Activated CD8-positive, alpha-beta memory T cell treated with anti-CD3 and anti-CD28 coated beads, Interleukin-2, amount 10 ng/mL, durations not matched to agents 7 days and 5 days (primary cell): ENCODE measurements around the gene OLFM2. TPM values are rescaled to one million over a fixed set of nuclear protein-coding genes. Genes with fewer than 3 reads are reported as not detected.

ENCODE experiments used
- ATAC-seq: fragments of 150-1000 bp; cut with Tn5 transposase; one replicate; pipeline ENCODE4 v1.10.0; 2021; ENCODE audit warnings: moderate library complexity
- CTCF ChIA-PET: fragments of 350-600 bp; sonication (Branson Sonifier 250); formaldehyde crosslinking; loops from one replicate; lab custom pipeline; 2021; ENCODE audit warnings: antibody characterized with exemption; lab: Charles Lee
- DNase-seq: peaks from one replicate; pipeline ENCODE4 v3.0.0-alpha.2; 2020
- H3K27ac Mint-ChIP-seq: one replicate; pipeline ENCODE4 v1.8.0; 2021; ENCODE audit warnings: mild to moderate bottlenecking, mixed read lengths
- H3K27me3 Mint-ChIP-seq: one replicate; pipeline ENCODE4 v1.8.0; 2021; ENCODE audit warnings: mixed read lengths
- H3K36me3 Mint-ChIP-seq: one replicate; pipeline ENCODE4 v1.8.0; 2021; ENCODE audit warnings: mild to moderate bottlenecking, mixed read lengths
- H3K4me1 Mint-ChIP-seq: one replicate; pipeline ENCODE4 v1.8.0; 2021; ENCODE audit warnings: mixed read lengths
- H3K4me3 Mint-ChIP-seq: one replicate; pipeline ENCODE4 v1.8.0; 2021; ENCODE audit warnings: mild to moderate bottlenecking, moderate library complexity, mixed read lengths
- H3K9me3 Mint-ChIP-seq: one replicate; pipeline ENCODE4 v1.8.0; 2022; ENCODE audit warnings: low read depth, mixed read lengths
- total RNA-seq, 2 experiments: library from RNA; stranded (reverse); gene quantifications; one replicate each; pipeline ENCODE4 v1.2.3, GENCODE V29; 2021

The OLFM2 gene
- total RNA-seq, result 1 to 10 TPM; 3.4 to 5.1 TPM

GRCh38 chr19:9936326-9937000, at the start of gene OLFM2:
TSS of gene OLFM2 (minus strand) at chr19:9936515. CDS start at chr19:9936366, 149 bp downstream.
- H3K27ac Mint-ChIP-seq, result no peak within 1 kb of the TSS
- H3K9me3 Mint-ChIP-seq, result no peaks in the 10 kb centered on the region
- ATAC-seq (no peak), DNase-seq (no peak)
- no peaks in the 10 kb centered on the region for H3K36me3 Mint-ChIP-seq
- H3K4me3 Mint-ChIP-seq, result no peak within 1 kb of the TSS
- H3K4me1 Mint-ChIP-seq, result peaks cover 11% of the 10 kb centered on the region
- peaks cover 47% of the 10 kb centered on the region for H3K27me3 Mint-ChIP-seq
- CTCF ChIA-PET, result interaction anchor here (2.5 kb wide), 1 partner anchor 91 kb away, joined by 6 read pairs; no protein-coding TSS in a partner anchor

- CTCF ChIA-PET, result interaction anchor here (0.8 kb wide), 1 partner anchor 19 kb away, joined by 3 read pairs; no protein-coding TSS in a partner anchor
- Mint-ChIP-seq H3K4me1 (no peaks in the 10 kb centered on the region), H3K27ac (no peak overlapping the region)
These were observed 45.3 kb upstream of the OLFM2 start for GRCh38 chr19:9981406-9982260.

GRCh38 chr19:9972103-9972502, 35.8 kb upstream of the OLFM2 start:
- ATAC-seq (no peak), DNase-seq (no peak)
- CTCF ChIA-PET, result no interaction called here
- Mint-ChIP-seq H3K27me3 (peaks cover 11% of the 10 kb centered on the region), H3K27ac (no peak overlapping the region), H3K9me3 (peaks cover 2% of the 10 kb centered on the region), H3K36me3 (no peaks in the 10 kb centered on the region), H3K4me3 (no peak overlapping the region), H3K4me1 (peaks cover 12% of the 10 kb centered on the region)

More at GRCh38 chr19:9981406-9982260, 45.3 kb upstream of the OLFM2 start:
- Mint-ChIP-seq H3K9me3 (no peaks in the 10 kb centered on the region), H3K36me3 (no peaks in the 10 kb centered on the region), H3K27me3 (peaks cover 11% of the 10 kb centered on the region), H3K4me3 (no peak overlapping the region)
- no peak for ATAC-seq
- DNase-seq, result no peak

- DNase-seq (peak; percentile 44), ATAC-seq (no peak)
- Mint-ChIP-seq H3K4me1 (peaks cover 12% of the 10 kb centered on the region), H3K27me3 (peaks cover 16% of the 10 kb centered on the region), H3K4me3 (no peak overlapping the region), H3K27ac (no peak overlapping the region), H3K36me3 (no peaks in the 10 kb centered on the region), H3K9me3 (peaks cover 2% of the 10 kb centered on the region)
- CTCF ChIA-PET, result no interaction called here
These were observed 35.0 kb upstream of the OLFM2 start for GRCh38 chr19:9971166-9971897.

GRCh38 chr19:9970481-9970880, 34.2 kb upstream of the OLFM2 start:
- CTCF ChIA-PET, result no interaction called here
- H3K27ac Mint-ChIP-seq, result no peak overlapping the region
- DNase-seq (no peak), ATAC-seq (no peak)
- H3K36me3 Mint-ChIP-seq, result no peaks in the 10 kb centered on the region
- peaks cover 12% of the 10 kb centered on the region for H3K4me1 Mint-ChIP-seq
- H3K27me3 Mint-ChIP-seq, result peaks cover 23% of the 10 kb centered on the region
- no peak overlapping the region for H3K4me3 Mint-ChIP-seq
- H3K9me3 Mint-ChIP-seq, result peaks cover 2% of the 10 kb centered on the region

- Mint-ChIP-seq H3K4me1 (peaks cover 12% of the 10 kb centered on the region), H3K27me3 (peaks cover 24% of the 10 kb centered on the region), H3K4me3 (no peak overlapping the region), H3K27ac (no peak overlapping the region), H3K9me3 (peaks cover 2% of the 10 kb centered on the region), H3K36me3 (no peaks in the 10 kb centered on the region)
- ATAC-seq (no peak), DNase-seq (no peak)
- CTCF ChIA-PET, result no interaction called here
These were observed 33.3 kb upstream of the OLFM2 start for GRCh38 chr19:9969688-9969975.

GRCh38 chr19:9968820-9969687, 32.7 kb upstream of the OLFM2 start:
- H3K9me3 Mint-ChIP-seq, result peaks cover 2% of the 10 kb centered on the region
- H3K27me3 Mint-ChIP-seq, result peaks cover 24% of the 10 kb centered on the region
- no peak overlapping the region for H3K4me3 Mint-ChIP-seq
- peaks cover 12% of the 10 kb centered on the region for H3K4me1 Mint-ChIP-seq
- no peak overlapping the region for H3K27ac Mint-ChIP-seq
- CTCF ChIA-PET, result no interaction called here
- H3K36me3 Mint-ChIP-seq, result no peaks in the 10 kb centered on the region
- no peak for ATAC-seq
- DNase-seq, result no peak

GRCh38 chr19:9967326-9967725, 31.0 kb upstream of the OLFM2 start:
- H3K27ac Mint-ChIP-seq, result no peak overlapping the region
- CTCF ChIA-PET, result no interaction called here
- no peaks in the 10 kb centered on the region for H3K36me3 Mint-ChIP-seq
- H3K9me3 Mint-ChIP-seq, result peaks cover 2% of the 10 kb centered on the region
- DNase-seq (no peak), ATAC-seq (no peak)
- peaks cover 27% of the 10 kb centered on the region for H3K27me3 Mint-ChIP-seq
- peaks cover 12% of the 10 kb centered on the region for H3K4me1 Mint-ChIP-seq
- no peak overlapping the region for H3K4me3 Mint-ChIP-seq

GRCh38 chr19:9966448-9966847, 30.1 kb upstream of the OLFM2 start:
- Mint-ChIP-seq H3K4me1 (peaks cover 3% of the 10 kb centered on the region), H3K27ac (no peak overlapping the region)

GRCh38 chr19:9966024-9966423, 29.7 kb upstream of the OLFM2 start:
- no peaks in the 10 kb centered on the region for H3K9me3 Mint-ChIP-seq
- ATAC-seq, result no peak
- H3K4me1 Mint-ChIP-seq, result no peaks in the 10 kb centered on the region
- CTCF ChIA-PET, result interaction anchor here (1.3 to 1.4 kb wide), 2 partner anchors 33 to 35 kb away, joined by 3 read pairs; no protein-coding TSS in a partner anchor
- H3K4me3 Mint-ChIP-seq, result no peak overlapping the region
- no peak overlapping the region for H3K27ac Mint-ChIP-seq
- H3K36me3 Mint-ChIP-seq, result no peaks in the 10 kb centered on the region
- peaks cover 24% of the 10 kb centered on the region for H3K27me3 Mint-ChIP-seq
- DNase-seq, result no peak

More at GRCh38 chr19:9966448-9966847, 30.1 kb upstream of the OLFM2 start:
- H3K27me3 Mint-ChIP-seq, result peaks cover 26% of the 10 kb centered on the region
- H3K4me3 Mint-ChIP-seq, result no peak overlapping the region
- H3K36me3 Mint-ChIP-seq, result no peaks in the 10 kb centered on the region
- H3K9me3 Mint-ChIP-seq, result no peaks in the 10 kb centered on the region
- DNase-seq (no peak), ATAC-seq (no peak)
- CTCF ChIA-PET, result no interaction called here

GRCh38 chr19:9962623-9963290, 26.4 kb upstream of the OLFM2 start:
- no peak overlapping the region for H3K4me3 Mint-ChIP-seq
- H3K9me3 Mint-ChIP-seq, result no peaks in the 10 kb centered on the region
- peaks cover 21% of the 10 kb centered on the region for H3K27me3 Mint-ChIP-seq
- DNase-seq (no peak), ATAC-seq (no peak)
- H3K4me1 Mint-ChIP-seq, result no peaks in the 10 kb centered on the region
- no peak overlapping the region for H3K27ac Mint-ChIP-seq
- no peaks in the 10 kb centered on the region for H3K36me3 Mint-ChIP-seq
- CTCF ChIA-PET, result interaction anchor here (0.6 to 1.2 kb wide), 2 partner anchors 15 to 38 kb away, joined by 3 to 6 read pairs; no protein-coding TSS in a partner anchor

GRCh38 chr19:9961103-9961502, 24.8 kb upstream of the OLFM2 start:
- no peak overlapping the region for H3K4me3 Mint-ChIP-seq
- H3K4me1 Mint-ChIP-seq, result no peaks in the 10 kb centered on the region
- H3K27me3 Mint-ChIP-seq, result peaks cover 15% of the 10 kb centered on the region
- H3K36me3 Mint-ChIP-seq, result no peaks in the 10 kb centered on the region
- H3K9me3 Mint-ChIP-seq, result no peaks in the 10 kb centered on the region
- CTCF ChIA-PET, result no interaction called here
- no peak for ATAC-seq
- no peak for DNase-seq
- no peak overlapping the region for H3K27ac Mint-ChIP-seq
